NCI-H2107 (cell line): ENCODE data around the gene SIGLEC10.
"Not testable (repeated sequence)": the region's sequence is repeated elsewhere in the genome, so short reads cannot be mapped to it uniquely, and the experiment has no call there.

Experiments used
- DNase-seq: peaks from one replicate; lab custom pipeline; 2025; lab: John Stamatoyannopoulos, UW

SIGLEC10 gene

GRCh38 chr19:51439021-51439465 lies 21.6 kb upstream of the SIGLEC10 start:
- DNase-seq: no peak

- DNase-seq: no peak
Measured at GRCh38 chr19:51434456-51434855, 17.0 kb upstream of the SIGLEC10 start.

GRCh38 chr19:51433043-51433442 lies 15.6 kb upstream of the SIGLEC10 start:
- DNase-seq: no peak

GRCh38 chr19:51431124-51431523 lies 13.7 kb upstream of the SIGLEC10 start:
- DNase-seq: no peak

GRCh38 chr19:51430221-51430620 lies 12.8 kb upstream of the SIGLEC10 start:
- no peak for DNase-seq

GRCh38 chr19:51427201-51427600 lies 9.8 kb upstream of the SIGLEC10 start:
- no peak for DNase-seq

- DNase-seq: no peak
Measured at GRCh38 chr19:51422053-51422448, 4.6 kb upstream of the SIGLEC10 start.

- no peak for DNase-seq
Measured at GRCh38 chr19:51421229-51422052, 4.0 kb upstream of the SIGLEC10 start.

GRCh38 chr19:51420511-51420910 lies 3.1 kb upstream of the SIGLEC10 start:
- DNase-seq: not testable (repeated sequence)

GRCh38 chr19:51418707-51419106 lies 1.3 kb upstream of the SIGLEC10 start:
- DNase-seq: no peak

- no peak for DNase-seq
Measured at GRCh38 chr19:51417810-51418157, 342 bp upstream of the SIGLEC10 start.

GRCh38 chr19:51416422-51416821 lies 1.0 kb downstream of the SIGLEC10 start:
- not testable (repeated sequence) for DNase-seq

GRCh38 chr19:51415187-51415586 lies 2.3 kb downstream of the SIGLEC10 start:
- DNase-seq: no peak

- DNase-seq: no peak
Measured at GRCh38 chr19:51410950-51411748, 6.3 kb downstream of the SIGLEC10 start.

- no peak for DNase-seq
Measured at GRCh38 chr19:51407511-51408131, 9.8 kb downstream of the SIGLEC10 start.

- DNase-seq: no peak
Measured at GRCh38 chr19:51402117-51402516, 15.3 kb downstream of the SIGLEC10 start.

GRCh38 chr19:51399936-51400335 lies 17.5 kb downstream of the SIGLEC10 start:
- DNase-seq: not testable (repeated sequence)

GRCh38 chr19:51399231-51399630 lies 18.2 kb downstream of the SIGLEC10 start:
- no peak for DNase-seq

- no peak for DNase-seq
Measured at GRCh38 chr19:51398096-51398704, 19.2 kb downstream of the SIGLEC10 start.

GRCh38 chr19:51397453-51397852 lies 20.0 kb downstream of the SIGLEC10 start:
- DNase-seq: not testable (repeated sequence)

GRCh38 chr19:51396175-51396574 lies 21.3 kb downstream of the SIGLEC10 start:
- no peak for DNase-seq
